Ureter (tissue), 1 donor: ENCODE measurements around the gene NFIB. TPM values are rescaled to one million over a fixed set of nuclear protein-coding genes. Genes with fewer than 3 reads are reported as not detected.

Experiments
- DNase-seq: peaks from one replicate; pipeline ENCODE4 v3.0.0-alpha.2; 2020; ENCODE audit warnings: low spot score
- total RNA-seq: library from RNA; stranded (reverse); gene quantifications from one replicate; pipeline ENCODE4 v1.2.4, GENCODE V29; 2023
- donor health status: DM: yes; HTN: yes; CAD: no.

Gene NFIB
- total RNA-seq, 1 donor from 2014 or later, result 99.1 TPM

DNA sequence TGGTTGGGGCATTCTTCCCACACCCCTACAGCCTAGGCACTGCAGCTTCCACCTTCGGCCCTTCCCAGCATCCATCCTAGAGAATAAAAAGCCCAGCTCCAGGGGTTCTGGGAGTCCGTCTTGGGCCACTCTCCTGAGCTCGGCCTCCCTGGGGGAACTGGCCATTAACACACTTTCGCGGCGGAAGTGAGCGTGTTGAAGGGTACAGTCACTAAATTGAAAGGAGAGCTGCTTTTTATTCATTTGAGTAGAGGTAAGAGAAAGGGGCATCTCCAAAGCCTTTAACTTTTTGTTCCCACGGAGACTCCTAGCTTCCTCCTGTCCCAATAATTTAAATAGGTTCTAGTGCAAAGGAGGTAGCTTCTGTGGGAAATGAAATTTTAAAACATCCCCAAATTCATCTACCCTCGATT is 31.0 kb upstream of the NFIB start:
- DNase-seq, result no peak

GRCh38 chr9:14344053-14344524 is 30.1 kb upstream of the NFIB start:
- DNase-seq, result no peak

DNA sequence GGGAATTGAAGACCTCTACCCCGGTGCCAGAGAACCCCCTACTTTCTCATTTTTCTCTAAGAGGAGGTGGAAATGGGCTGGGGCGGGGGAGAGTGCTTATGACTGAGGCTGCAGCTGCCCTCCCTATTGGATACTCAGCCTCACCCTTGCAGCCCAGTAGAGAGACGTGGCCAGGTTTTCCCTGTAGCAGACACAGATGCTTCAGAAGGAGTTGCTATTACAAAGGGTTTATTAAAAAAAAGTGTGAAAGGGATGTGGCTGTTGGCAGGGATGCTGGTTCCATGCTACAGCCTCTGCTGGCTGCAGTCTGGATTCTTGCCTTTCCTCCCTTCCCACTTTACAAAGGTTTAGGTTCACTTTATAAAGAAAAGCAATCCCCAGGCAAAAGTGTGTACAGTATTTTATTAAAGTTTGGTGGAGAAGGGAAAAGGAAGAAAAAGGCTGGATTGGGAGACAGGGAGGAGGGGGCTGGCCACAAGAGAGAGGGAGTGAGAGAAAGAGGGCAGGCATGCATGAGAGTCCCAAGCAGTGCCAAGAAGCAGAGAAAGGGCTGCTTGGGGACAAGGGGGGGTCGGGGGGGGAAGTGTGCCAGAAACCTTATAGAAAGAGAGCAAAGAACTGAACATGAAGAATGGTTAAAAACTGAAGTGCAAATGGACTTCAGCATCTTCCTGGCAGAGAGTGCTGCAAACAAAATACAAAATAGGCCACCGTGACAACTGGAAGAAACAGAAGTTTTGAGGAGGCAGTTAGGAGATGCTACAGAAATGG is 29.5 kb upstream of the NFIB start:
- no peak for DNase-seq

- DNase-seq, result no peak
Observed at GRCh38 chr9:14342736-14343135, 28.8 kb upstream of the NFIB start.

- DNase-seq, result no peak
Observed at GRCh38 chr9:14341437-14342122, 27.6 kb upstream of the NFIB start.

GRCh38 chr9:14340994-14341393 is 27.1 kb upstream of the NFIB start:
- DNase-seq, result no peak

DNA sequence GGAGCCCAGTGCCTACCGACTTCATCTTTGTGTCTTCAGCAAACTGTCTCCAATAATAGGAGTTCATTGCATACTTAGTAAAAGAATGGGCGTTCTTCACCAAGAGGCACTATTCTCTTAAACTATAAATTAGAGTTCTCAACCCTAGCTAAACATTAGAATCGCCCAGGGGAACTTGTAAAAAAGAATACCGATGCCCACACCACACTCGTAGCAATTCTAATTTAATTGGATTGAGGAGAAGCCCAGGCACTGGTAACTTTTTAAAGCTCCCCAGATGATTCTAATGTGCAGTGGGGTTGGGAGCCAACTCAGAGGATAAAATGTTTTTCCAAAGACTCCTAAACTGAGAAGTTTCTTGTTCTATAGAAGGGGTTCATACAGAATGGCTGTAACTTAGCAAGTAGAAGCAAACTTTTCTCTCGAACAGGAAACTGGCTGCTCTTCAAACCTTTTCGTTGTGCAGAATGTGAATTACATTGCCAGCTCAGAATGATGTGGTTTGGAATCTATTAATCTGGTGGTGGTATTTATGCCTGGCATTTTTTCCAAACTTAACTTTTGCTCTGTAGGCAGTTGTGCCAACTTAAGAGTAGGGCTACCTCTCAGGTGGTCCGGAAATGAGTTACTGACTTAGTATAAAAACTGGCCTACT is 26.4 kb upstream of the NFIB start:
- no peak for DNase-seq

DNA sequence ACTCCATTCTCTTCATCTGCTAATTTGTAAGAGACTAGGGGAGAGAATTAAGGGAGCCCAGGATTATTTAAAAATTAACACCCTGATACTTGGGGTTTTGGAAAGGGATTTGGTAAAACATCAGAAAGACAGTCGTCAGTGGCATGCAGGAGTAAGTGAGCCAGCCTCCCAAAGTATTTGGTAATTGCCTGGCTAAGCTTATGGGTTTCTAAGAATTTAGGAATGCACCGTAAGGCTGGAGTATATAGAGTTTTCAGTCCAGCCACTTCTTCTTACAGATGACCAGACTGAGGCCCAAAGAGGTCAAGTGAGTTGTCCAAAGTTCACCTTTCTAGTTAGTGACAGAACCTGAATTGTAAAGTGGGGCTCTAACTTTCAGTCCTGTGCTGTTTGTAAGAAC is 25.8 kb upstream of the NFIB start:
- no peak for DNase-seq

DNA sequence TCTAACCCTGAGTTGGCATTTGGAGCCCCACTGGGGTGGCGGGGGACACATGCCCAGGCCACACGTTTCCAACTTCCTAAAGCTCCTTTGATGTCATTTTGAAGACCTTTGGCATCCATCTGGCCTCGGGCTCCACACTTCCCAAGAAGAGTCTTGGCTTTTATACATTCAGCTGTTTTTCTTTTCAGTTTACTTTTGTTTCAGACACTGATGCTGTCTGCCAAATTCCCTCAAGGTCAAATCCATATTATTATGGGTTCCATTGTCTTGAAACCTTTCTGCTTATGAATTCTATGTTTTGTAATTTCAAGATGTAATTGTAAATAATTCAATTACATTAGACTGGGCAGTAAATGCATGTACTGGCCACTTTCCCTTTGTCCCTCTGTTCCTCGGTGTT is 23.7 kb upstream of the NFIB start:
- no peak for DNase-seq

DNA sequence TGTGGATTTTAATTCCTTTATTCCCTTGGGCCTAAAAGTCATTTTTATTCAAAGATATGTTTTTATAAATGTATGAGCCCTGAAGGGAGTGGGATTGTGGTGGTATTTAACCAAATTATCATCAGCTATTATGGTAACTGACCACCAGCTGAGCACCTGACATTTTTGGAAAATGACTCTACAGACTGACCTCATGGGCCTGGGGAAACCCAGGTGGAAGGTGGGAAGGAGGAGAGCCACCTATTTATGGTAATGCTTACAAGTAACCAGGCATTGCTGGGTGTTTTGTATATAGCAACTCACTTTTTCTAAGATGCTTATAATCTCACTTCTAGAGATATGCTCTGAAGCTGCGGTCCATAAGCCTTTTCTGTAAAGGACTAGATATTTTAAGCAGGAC is 22.3 kb upstream of the NFIB start:
- no peak for DNase-seq

- DNase-seq, result no peak
Observed at GRCh38 chr9:14331120-14331519, 17.2 kb upstream of the NFIB start.

- DNase-seq, result no peak
Observed at GRCh38 chr9:14327036-14327435, 13.1 kb upstream of the NFIB start.

DNA sequence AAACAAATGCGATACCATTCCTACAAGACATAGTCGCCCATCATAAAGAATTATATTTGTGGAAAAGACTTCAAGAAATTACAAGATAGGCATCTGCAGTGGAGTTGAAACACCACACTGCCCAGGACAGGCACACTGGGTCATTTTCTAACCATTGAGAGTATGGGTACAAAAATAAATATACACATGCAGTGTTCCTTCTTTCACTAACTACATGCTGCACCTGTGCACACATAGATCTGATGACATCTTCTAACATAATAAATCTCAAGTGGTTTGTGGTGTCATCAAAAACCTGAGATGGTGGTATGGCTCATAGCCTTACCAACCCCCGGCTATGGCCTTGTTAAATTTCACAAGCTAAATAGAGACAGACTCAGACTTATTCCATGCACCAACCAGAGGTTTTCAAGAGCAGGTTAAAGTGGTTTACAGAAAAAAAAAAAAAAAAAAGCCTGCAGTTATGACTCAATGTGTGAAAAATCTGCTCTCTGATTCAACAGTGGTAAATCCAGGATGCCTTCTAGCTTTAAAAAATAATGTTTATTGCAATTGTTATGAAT is 12.4 kb upstream of the NFIB start:
- DNase-seq, result no peak

- DNase-seq, result no peak
Observed at GRCh38 chr9:14325147-14325546, 11.2 kb upstream of the NFIB start.

DNA sequence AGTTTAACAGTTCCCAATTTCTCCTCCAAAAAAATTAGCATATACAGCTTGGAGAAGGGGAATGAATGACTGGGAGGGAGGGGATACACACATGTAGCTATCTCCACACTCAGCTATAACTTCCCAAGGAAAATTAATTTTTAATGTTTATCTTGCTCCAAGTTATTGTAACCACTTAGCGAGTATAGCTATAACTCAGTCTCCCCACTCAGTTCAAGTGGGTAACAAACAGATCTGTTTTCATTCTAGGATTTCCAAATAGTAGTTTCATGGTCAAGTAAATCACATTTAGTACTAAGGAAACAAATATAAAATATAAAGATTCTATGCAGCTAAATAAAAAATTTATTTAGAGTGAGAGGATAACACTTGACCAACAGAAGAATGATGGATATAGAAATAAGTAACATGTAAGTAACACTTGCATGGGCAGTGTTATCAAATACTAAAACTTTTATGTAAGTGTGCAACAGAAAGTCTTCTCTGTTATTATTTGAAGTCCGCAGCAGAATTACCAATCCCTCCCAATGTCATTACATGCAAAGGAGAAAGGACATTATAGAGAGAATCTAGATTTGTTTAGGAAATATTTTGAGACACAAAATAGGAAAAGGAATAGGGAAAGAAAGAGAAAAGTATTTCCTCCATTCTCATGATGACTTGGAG is 10.2 kb upstream of the NFIB start:
- no peak for DNase-seq

- no peak for DNase-seq
Observed at GRCh38 chr9:14323083-14323971, 9.4 kb upstream of the NFIB start.

GRCh38 chr9:14322211-14323082 is 8.5 kb upstream of the NFIB start:
- peak; percentile 93 for DNase-seq

GRCh38 chr9:14321517-14322130 is 7.7 kb upstream of the NFIB start:
- DNase-seq, result no peak
